Measurements from ENCODE around the gene ACKR3.

The ACKR3 gene

GRCh38 chr2:236550290-236550689 lies 19.3 kb upstream of the ACKR3 start:
- DNase-seq = no peak

GRCh38 chr2:236550701-236551465 lies 18.7 kb upstream of the ACKR3 start:
- DNase-seq = no peak

GRCh38 chr2:236551471-236552211 lies 18.0 kb upstream of the ACKR3 start:
- DNase-seq = no peak

DNA sequence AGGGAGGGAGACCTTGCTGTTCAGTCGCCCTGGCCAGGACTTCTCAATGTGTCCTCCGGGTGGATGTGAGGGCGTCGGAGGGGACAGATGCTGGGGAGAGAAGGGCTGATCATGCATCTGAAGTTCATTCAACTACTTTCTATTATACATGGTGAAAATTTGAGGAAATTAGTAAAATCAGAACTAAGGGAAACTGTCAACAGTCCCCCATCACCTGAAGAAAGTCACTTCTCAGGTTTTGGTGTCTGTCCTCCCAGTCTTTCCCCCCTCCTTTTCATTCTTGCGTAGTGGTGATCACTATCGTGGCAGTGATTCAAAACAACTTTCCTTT lies 17.4 kb upstream of the ACKR3 start:
- no peak for DNase-seq

DNA sequence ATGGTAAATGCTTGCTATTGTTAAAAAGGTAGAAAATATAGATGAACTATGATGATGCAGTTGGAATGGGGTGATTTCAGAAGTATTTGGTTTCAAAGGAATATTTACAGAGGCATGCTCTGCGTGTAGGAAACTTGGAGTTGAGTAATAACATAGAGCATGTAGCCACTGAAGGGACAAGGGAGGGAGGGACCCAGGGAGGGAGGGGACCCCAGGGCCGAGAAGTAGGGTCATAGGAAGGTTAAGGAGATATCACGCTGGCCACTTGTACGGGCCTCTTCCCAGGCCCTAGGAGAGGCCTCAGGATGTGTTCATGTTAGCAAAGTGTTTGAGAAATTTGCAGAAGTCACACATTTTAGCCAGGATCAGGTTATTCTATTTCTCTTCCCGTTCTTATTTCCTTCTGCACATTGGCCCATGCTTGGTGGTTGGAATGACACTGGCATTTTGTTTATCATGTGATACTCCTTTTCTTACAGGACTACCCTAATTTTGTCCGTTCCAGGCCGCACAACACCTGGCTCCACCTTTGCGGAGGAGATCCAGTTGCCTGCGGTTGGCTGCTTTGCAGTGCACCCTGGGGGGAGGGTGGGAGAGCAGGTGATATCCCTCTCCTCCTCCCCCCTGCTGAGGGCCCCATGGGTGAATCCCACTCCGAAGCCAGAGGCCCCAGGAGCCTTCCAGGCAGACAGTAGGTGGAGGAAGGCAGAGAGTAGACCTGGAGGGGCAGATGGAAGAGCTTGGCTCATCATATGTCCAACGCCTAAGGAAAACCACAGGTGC lies 16.9 kb upstream of the ACKR3 start:
- no peak for DNase-seq

DNA sequence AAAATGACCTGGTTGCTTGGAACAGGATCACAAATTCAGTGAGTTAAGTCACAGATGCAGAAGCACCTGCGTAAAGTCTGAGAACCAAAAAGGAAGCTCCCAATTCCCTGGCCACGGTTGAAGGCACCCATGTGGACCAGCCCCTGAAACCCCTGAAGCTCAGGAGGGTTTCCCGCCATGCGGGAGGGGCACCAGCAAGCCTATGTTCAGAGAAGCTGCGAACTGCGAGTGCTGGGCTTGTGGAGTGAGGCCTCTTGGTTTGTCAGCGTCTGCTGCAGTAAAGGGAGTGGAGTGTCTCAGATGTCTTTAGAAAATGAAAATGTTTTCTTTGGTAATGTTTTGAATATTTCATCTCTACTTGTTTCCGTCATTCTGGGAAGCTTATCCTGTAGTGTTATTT lies 16.1 kb upstream of the ACKR3 start:
- no peak for DNase-seq

DNA sequence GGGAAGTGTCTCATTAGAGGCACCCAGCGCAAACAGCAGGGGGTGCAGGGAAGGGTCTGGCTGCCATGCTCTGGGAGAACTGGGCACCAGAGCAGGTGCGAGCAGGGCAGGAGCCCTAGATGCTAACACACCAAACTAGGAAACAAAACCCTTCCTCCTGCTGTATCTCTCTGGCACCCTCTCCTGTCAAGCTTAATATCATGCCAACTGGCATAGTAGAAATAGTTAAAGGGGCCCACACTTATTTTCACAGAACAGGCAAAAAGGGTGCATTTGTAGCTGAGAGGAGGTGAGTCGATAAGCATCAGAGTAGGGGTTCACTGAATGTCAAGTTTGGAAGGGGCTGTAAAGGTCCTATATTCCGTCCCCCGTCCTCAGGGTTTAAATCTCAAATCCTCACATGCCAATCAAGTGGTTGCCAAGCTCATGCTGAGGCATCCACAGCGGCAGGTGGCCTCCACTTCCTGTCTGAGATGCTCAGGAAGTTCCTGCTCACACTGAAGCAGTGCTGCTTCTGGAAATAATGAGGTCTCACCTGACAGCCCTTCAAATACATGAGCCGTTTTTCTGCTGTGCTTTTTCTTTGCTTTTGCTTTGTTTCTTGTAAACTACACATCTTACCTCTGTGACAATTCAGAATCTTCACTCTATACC lies 14.9 kb upstream of the ACKR3 start:
- DNase-seq = no peak

- DNase-seq = no peak
These were observed 14.1 kb upstream of the ACKR3 start for GRCh38 chr2:236555481-236555880.

- DNase-seq = no peak
These were observed 12.2 kb upstream of the ACKR3 start for GRCh38 chr2:236557306-236558030.

DNA sequence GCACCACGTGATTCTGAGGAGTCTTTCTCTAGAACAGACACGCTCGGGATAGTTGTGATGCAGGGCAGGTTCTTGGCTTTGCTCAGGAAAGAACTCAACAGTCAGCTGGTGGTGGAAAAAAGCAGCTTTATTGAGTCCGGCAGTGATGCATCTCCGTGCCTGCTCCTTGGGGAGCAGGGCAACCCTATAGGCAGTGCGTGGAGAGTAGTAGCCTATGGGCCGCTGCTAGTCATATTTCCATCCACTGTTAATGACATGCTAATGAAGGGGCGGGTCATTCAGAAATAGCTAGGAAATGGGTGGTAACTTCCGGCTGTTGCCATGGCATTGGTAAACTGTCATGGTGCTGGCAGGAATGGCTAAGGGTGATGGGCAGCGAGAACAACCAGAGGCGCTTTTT lies 11.6 kb upstream of the ACKR3 start:
- DNase-seq = no peak

DNA sequence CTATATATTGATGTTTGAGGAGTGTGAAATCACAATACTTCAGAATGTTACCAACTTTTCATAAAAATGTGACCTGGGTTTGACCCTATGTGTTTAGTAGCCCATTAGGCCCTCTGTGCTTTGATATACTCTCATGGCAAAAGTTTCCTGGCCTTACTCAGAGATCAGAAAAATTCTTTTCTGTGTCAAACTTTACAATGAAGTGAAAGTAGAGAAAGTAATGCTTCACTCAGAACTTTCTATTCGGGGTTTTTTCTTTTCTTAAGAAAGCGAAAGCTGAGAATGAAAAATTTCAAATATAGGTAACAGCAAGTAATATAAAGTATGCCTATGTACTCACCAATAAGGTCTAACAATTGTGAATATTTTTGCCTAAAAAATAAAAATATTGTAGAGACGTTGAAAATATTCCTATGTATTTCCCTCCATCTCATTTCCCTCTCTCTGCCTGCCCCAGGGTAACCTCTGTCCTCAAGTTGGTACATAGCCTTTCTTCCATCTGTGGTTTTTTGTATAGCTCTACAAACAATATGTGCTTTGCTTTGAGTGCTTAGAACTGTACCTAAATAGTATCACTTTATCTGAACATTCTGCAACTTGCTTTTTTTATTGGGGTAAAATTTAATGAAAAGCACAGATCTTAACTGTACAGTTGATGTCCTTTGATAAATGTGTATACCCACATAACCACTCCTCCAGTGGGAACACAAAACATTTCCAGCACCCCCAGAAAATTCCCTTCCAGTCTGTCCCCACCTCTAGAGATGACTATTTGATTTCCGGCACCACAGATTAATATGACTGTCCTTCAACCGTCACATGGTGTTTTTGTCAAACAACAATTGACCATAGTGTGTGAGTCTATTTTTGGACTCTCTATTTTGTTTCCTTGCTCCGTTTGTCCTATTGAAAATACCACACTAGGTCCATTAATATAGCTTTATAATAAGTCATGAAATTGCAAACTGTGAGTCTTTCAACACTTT lies 10.3 kb upstream of the ACKR3 start:
- DNase-seq = no peak

DNA sequence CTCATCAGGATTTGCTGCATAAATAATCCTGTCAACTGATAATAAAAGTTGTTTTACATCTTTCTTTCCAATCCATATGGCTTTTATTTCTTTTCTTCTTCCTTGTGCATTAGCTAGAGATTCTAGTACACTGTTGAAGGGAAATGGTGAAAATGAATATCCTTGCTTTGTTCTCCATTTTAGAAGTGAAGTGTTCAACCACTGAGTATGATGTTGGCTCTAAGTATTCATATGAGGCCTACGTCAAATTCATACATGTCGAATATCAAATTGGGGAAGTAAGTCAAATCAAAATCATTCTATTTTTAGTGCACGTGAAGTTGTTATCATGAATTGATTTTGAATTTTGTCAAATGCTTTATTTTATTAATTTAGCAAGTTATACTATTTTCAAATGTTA lies 7.8 kb upstream of the ACKR3 start:
- DNase-seq = no peak

GRCh38 chr2:236562434-236562833 lies 7.2 kb upstream of the ACKR3 start:
- no peak for DNase-seq

GRCh38 chr2:236563953-236564352 lies 5.7 kb upstream of the ACKR3 start:
- no peak for DNase-seq

DNA sequence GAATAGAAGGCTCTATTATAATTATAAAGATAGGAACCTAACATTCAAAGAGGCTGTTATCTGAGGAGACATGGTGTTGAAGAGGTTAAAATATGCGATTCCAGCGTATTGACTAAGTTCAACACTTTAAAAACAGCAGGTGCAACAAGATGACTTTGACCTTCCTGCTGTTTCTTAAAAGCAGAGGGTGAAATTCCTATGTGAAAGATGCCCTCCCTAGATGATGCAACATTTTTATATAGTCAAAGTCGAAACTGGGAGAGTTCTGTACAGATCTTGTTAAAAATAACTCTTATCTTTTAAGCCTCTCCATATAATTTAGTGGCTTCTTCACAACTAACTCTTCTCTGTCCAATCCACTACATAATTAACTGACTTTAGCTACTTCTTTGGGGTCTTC lies 4.4 kb upstream of the ACKR3 start:
- DNase-seq = no peak

- no peak for DNase-seq
These were observed 3.7 kb upstream of the ACKR3 start for GRCh38 chr2:236565879-236566402.

- DNase-seq = no peak
These were observed 3.0 kb upstream of the ACKR3 start for GRCh38 chr2:236566596-236566995.

GRCh38 chr2:236568068-236568921 lies 1.3 kb upstream of the ACKR3 start:
- no peak for DNase-seq

- no peak for DNase-seq
These were observed 578 bp upstream of the ACKR3 start for GRCh38 chr2:236568922-236569572.
